H1 (cell line): ENCODE measurements around the gene COPS6. TPM values are rescaled to one million over a fixed set of nuclear protein-coding genes. Genes with fewer than 3 reads are reported as not detected.

Source experiments
- CTCF ChIA-PET: fragments of 300-600 bp; sonication (Branson Sonifier 250); formaldehyde crosslinking; loops from one replicate; lab custom pipeline; 2021; ENCODE audit not compliant: partially characterized antibody; lab: Charles Lee
- POLR2A ChIA-PET: fragments of 300-600 bp; sonication (Branson Sonifier 250); formaldehyde crosslinking; loops from one replicate; lab custom pipeline; 2021; ENCODE audit warnings: inconsistent platforms; ENCODE audit not compliant: partially characterized antibody; lab: Charles Lee
- DNase-seq, 2 experiments: peaks; one replicate each; pipeline versions ENCODE4 v3.0.0 to v3.0.0-alpha.2; 2010 to 2022; ENCODE audit warnings: low spot score in 2 of 2, low read depth in 1 of 2, mixed read lengths in 1 of 2
- FAIRE-seq: peaks from 2 replicates; lab custom pipeline; 2011; peaks lifted over from hg19 to GRCh38; lab: Jason Lieb, UNC
- H2AFZ ChIP-seq: 2 replicates; pipeline ENCODE4 v1.8.1; 2012; ENCODE audit warnings: low read length, inconsistent platforms
- H2AK5ac ChIP-seq: 2 replicates; pipeline ENCODE4 v1.6.1; 2013; ENCODE audit warnings: low read depth, low read length
- H2BK120ac ChIP-seq: replicated peaks from 2 replicates; pipeline ENCODE3; 2013; ENCODE audit warnings: low read depth, low read length, inconsistent platforms
- H2BK12ac ChIP-seq: 2 replicates; pipeline ENCODE4 v1.6.1; 2013; ENCODE audit warnings: low read depth, low read length
- H2BK15ac ChIP-seq: 2 replicates; pipeline ENCODE4 v1.6.1; 2013; ENCODE audit warnings: low read length
- H2BK20ac ChIP-seq: 2 replicates; pipeline ENCODE4 v1.6.1; 2013; ENCODE audit warnings: low read length
- H2BK5ac ChIP-seq: 2 replicates; pipeline ENCODE4 v1.6.1; 2013; ENCODE audit warnings: low read depth, low read length
- H3K14ac ChIP-seq: 2 replicates; pipeline ENCODE4 v1.6.1; 2013; ENCODE audit warnings: inconsistent platforms; ENCODE audit not compliant: insufficient read length
- H3K18ac ChIP-seq: 2 replicates; pipeline ENCODE4 v1.6.1; 2013; ENCODE audit warnings: low read length; ENCODE audit errors: extremely low read depth
- H3K23ac ChIP-seq: 2 replicates; pipeline ENCODE4 v1.6.1; 2013; ENCODE audit warnings: inconsistent platforms; ENCODE audit not compliant: insufficient read length
- H3K23me2 ChIP-seq: 2 replicates; pipeline ENCODE4 v1.6.1; 2013; ENCODE audit warnings: low read depth, low read length
- H3K27ac ChIP-seq: 2 replicates; pipeline ENCODE4 v1.6.1; 2011; ENCODE audit warnings: low read depth, low read length, inconsistent platforms
- H3K27me3 ChIP-seq, 4 experiments: replicated peaks in 1 of 4; 1 replicate in 1 of 4; 2 replicates in 3 of 4; pipeline versions ENCODE4 v1.6.1 to v1.8.1; 2011 to 2013; ENCODE audit warnings: low read length in 3 of 4, mild to moderate bottlenecking in 3 of 4, inconsistent platforms in 2 of 4, mixed read lengths in 2 of 4, moderate library complexity in 1 of 4; ENCODE audit not compliant: control insufficient read depth in 3 of 4, insufficient read depth in 3 of 4; ENCODE audit errors: extremely low read depth in 1 of 4
- H3K36me3 ChIP-seq, 4 experiments: 2 replicates each; pipeline versions ENCODE4 v1.6.1 to v1.8.1; 2011 to 2013; ENCODE audit warnings: mild to moderate bottlenecking in 4 of 4, low read length in 3 of 4, moderate library complexity in 2 of 4, control low read depth in 1 of 4, inconsistent platforms in 1 of 4; ENCODE audit not compliant: insufficient read depth in 4 of 4, control insufficient read depth in 2 of 4
- H3K4ac ChIP-seq: replicated peaks from 2 replicates; pipeline ENCODE3; 2013; ENCODE audit warnings: low read length, low read depth, mixed read lengths, inconsistent platforms; ENCODE audit not compliant: insufficient read length
- H3K4me1 ChIP-seq, 4 experiments: replicated peaks in 1 of 4; 1 replicate in 1 of 4; 2 replicates in 3 of 4; pipeline versions ENCODE4 v1.6.1 to v1.8.1; 2011 to 2013; ENCODE audit warnings: low read length in 3 of 4, inconsistent platforms in 2 of 4, mixed read lengths in 1 of 4; ENCODE audit not compliant: insufficient read depth in 4 of 4, control insufficient read depth in 3 of 4
- H3K4me2 ChIP-seq, 2 experiments: 2 replicates each; pipeline versions ENCODE4 v1.6.1 to v1.8.1; 2011 to 2013; ENCODE audit warnings: low read depth in 2 of 2, low read length in 2 of 2, control low read depth in 1 of 2, inconsistent platforms in 1 of 2, mild to moderate bottlenecking in 1 of 2; ENCODE audit not compliant: insufficient read depth in 1 of 2
- H3K4me3 ChIP-seq, 4 experiments: fragments of 200-600, 300-600 bp in 1 of 4; sonication (generic), shearing (Covaris generic), sonication (Bioruptor Twin) in 1 of 4; 2 replicates each; pipeline versions ENCODE4 v1.5.1 to v1.8.1; 2011 to 2016; ENCODE audit warnings: low read length in 4 of 4, low read depth in 3 of 4, control low read depth in 2 of 4, inconsistent platforms in 2 of 4, mild to moderate bottlenecking in 2 of 4, mixed read lengths in 1 of 4, moderate library complexity in 1 of 4; ENCODE audit not compliant: insufficient read depth in 2 of 4; ENCODE audit errors: extremely low read depth in 1 of 4
- H3K56ac ChIP-seq: replicated peaks from 2 replicates; pipeline ENCODE3; 2013; ENCODE audit warnings: low read depth, mild to moderate bottlenecking, mixed read lengths, low read length, inconsistent platforms; ENCODE audit not compliant: insufficient read length
- H3K79me1 ChIP-seq: 2 replicates; pipeline ENCODE4 v1.6.1; 2013; ENCODE audit warnings: low read depth, low read length, control low read depth
- H3K79me2 ChIP-seq, 2 experiments: 2 replicates each; pipeline versions ENCODE4 v1.6.1 to v1.8.1; 2012 to 2013; ENCODE audit warnings: low read length in 2 of 2, mild to moderate bottlenecking in 2 of 2, inconsistent platforms in 1 of 2; ENCODE audit not compliant: insufficient read depth in 2 of 2, control insufficient read depth in 1 of 2
- H3K9ac ChIP-seq, 4 experiments: replicated peaks in 1 of 4; 1 replicate in 1 of 4; 2 replicates in 3 of 4; pipeline versions ENCODE4 v1.6.1 to v1.8.1; 2011 to 2013; ENCODE audit warnings: low read depth in 3 of 4, low read length in 3 of 4, control low read depth in 2 of 4, mild to moderate bottlenecking in 2 of 4, moderate library complexity in 2 of 4, inconsistent platforms in 1 of 4; ENCODE audit errors: extremely low read depth in 1 of 4
- H3K9me3 ChIP-seq, 2 experiments: 2 replicates each; pipeline versions ENCODE4 v1.6.1 to v1.8.1; 2012 to 2013; ENCODE audit warnings: mild to moderate bottlenecking in 2 of 2, moderate library complexity in 2 of 2, control low read depth in 1 of 2, inconsistent platforms in 1 of 2, low read depth in 1 of 2, low read length in 1 of 2, mixed read lengths in 1 of 2; ENCODE audit not compliant: insufficient read depth in 2 of 2
- H4K20me1 ChIP-seq, 2 experiments: replicated peaks in 1 of 2; 2 replicates each; pipeline versions ENCODE3 to v1.8.1; 2011 to 2013; ENCODE audit warnings: inconsistent platforms in 2 of 2, low read length in 2 of 2, mild to moderate bottlenecking in 1 of 2; ENCODE audit not compliant: insufficient read depth in 2 of 2, control insufficient read depth in 1 of 2
- H4K5ac ChIP-seq: 2 replicates; pipeline ENCODE4 v1.6.1; 2013; ENCODE audit warnings: low read length, low read depth, mixed read lengths, inconsistent platforms; ENCODE audit not compliant: insufficient read length
- H4K8ac ChIP-seq: 2 replicates; pipeline ENCODE4 v1.8.0; 2013; ENCODE audit warnings: mild to moderate bottlenecking, moderate library complexity, low read length, inconsistent platforms; ENCODE audit not compliant: insufficient read depth; ENCODE audit errors: extremely low read depth
- H4K91ac ChIP-seq: replicated peaks from 2 replicates; pipeline ENCODE3; 2013; ENCODE audit warnings: low read length, mixed read lengths, inconsistent platforms; ENCODE audit not compliant: insufficient read length
- HDAC2 ChIP-seq, 2 experiments: fragments of 300-600 bp in 1 of 2; sonication (generic) in 1 of 2; IDR thresholded peaks; 2 replicates each; pipeline ENCODE4 v1.6.1; 2011 to 2012; ENCODE audit warnings: low read depth in 2 of 2, low read length in 2 of 2, mild to moderate bottlenecking in 2 of 2, moderate library complexity in 2 of 2, borderline replicate concordance in 1 of 2, inconsistent platforms in 1 of 2
- RAD21 ChIP-seq, 2 experiments: IDR thresholded peaks in 1 of 2; conservative IDR thresholded peaks in 1 of 2; 2 replicates each; pipeline ENCODE4 v1.6.1; 2011; ENCODE audit warnings: low read depth in 2 of 2, low read length in 2 of 2, improper control_type of control experiment in 1 of 2, inconsistent platforms in 1 of 2, mild to moderate bottlenecking in 1 of 2, moderate library complexity in 1 of 2
- SAP30 ChIP-seq: fragments of 300-600 bp; sonication (generic); IDR thresholded peaks from 2 replicates; pipeline ENCODE4 v1.7.1; 2012; ENCODE audit warnings: low read length, moderate library complexity, mild to moderate bottlenecking, inconsistent platforms; ENCODE audit not compliant: insufficient read depth, insufficient replicate concordance
- TAF1 ChIP-seq: IDR thresholded peaks from 2 replicates; pipeline ENCODE4 v1.6.1; 2011; ENCODE audit warnings: mild to moderate bottlenecking, low read depth, low read length
- TBP ChIP-seq: IDR thresholded peaks from 2 replicates; pipeline ENCODE4 v1.6.1; 2011; ENCODE audit warnings: low read depth, low read length, improper control_type of control experiment
- TEAD4 ChIP-seq: IDR thresholded peaks from 2 replicates; pipeline ENCODE4 v1.6.1; 2012; ENCODE audit warnings: low read depth, low read length, inconsistent platforms, mixed read lengths
- USF2 ChIP-seq: IDR thresholded peaks from 2 replicates; pipeline ENCODE4 v1.6.1; 2011; ENCODE audit warnings: low read length, improper control_type of control experiment
- WGBS, 2 experiments: shearing (Covaris generic) in 1 of 2; methylation state at CpG; one replicate each; pipeline versions ENCODE4 v1.1.6 to v1.1.7; 2013 to 2015; ENCODE audit warnings: low lambda C conversion rate in 2 of 2, mixed read lengths in 2 of 2, inconsistent platforms in 1 of 2, low coverage in 1 of 2, missing lambda C conversion rate in 1 of 2; ENCODE audit not compliant: insufficient replicate concordance in 2 of 2, insufficient coverage in 1 of 2, insufficient read length in 1 of 2; ENCODE audit errors: extremely low coverage in 1 of 2, missing lambda C conversion rate in 1 of 2; 5-methylcytosine and 5-hydroxymethylcytosine counted together
- polyA plus RNA-seq, 7 experiments: library from polyadenylated mRNA; depleted of rRNA in 3 of 7; stranded (reverse) in 5 of 7; unstranded in 2 of 7; fragments of >200 nt in 5 of 7; fragments of 200-250 nt in 2 of 7; gene quantifications; 1 replicate in 5 of 7; 2 replicates in 1 of 7; 4 replicates in 1 of 7; pipeline versions ENCODE4 v1.2.1 to v1.2.3, GENCODE V29; 2011 to 2013; ENCODE audit warnings: missing spikeins in 2 of 7, mixed read lengths in 2 of 7
- total RNA-seq: library from RNA; stranded (reverse); fragmentation: NEBNext Ultra II Directional; extraction: Animal tissue kit (Norgen Biotek cat#: 25700); gene quantifications from 2 replicates; pipeline ENCODE4 v1.2.1, GENCODE V29; 2021

COPS6 gene
- total and polyA plus RNA-seq, 2 of the 8 experiments (the other 6 are each of a cell fraction or from before 2014, with no cell fraction given): 127 to 225 TPM

GRCh38 chr7:100101016-100101862, 12.5 kb downstream of the COPS6 start, which contains the start of the genes AP4M1 and MCM7:
Gene AP4M1, plus strand, starts transcription at chr7:100101643. Its CDS starts 72 bp downstream, at chr7:100101715.
Gene MCM7, minus strand, starts transcription at chr7:100101397. Its CDS starts 103 bp downstream, at chr7:100101294.
- H4K20me1 ChIP-seq: peaks cover 8 to 13% of the 10 kb centered on the region in 2 experiments
- peak within 1 kb of the TSS; percentile 100 for H4K8ac ChIP-seq
- H2BK5ac ChIP-seq: peak within 1 kb of the TSS; percentile 97
- H3K23me2 ChIP-seq: no peaks in the 10 kb centered on the region; the same call in 1 of the 2 replicates
- H3K79me1 ChIP-seq: peaks cover 8% of the 10 kb centered on the region
- H3K4me1 ChIP-seq: peaks cover 0 to 8% (median 3%) of the 10 kb centered on the region in 4 experiments; a peak in 3 of 7 replicates
- DNase-seq: peak; percentile 94 to 98
- peak within 1 kb of the TSS; percentile 98 for H3K27ac ChIP-seq
- no peak within 1 kb of the TSS for H3K14ac ChIP-seq
- H3K79me2 ChIP-seq: peaks cover 9 to 49% of the 10 kb centered on the region in 2 experiments
- peak within 1 kb of the TSS; percentile 99 for H4K5ac ChIP-seq
- H3K4me2 ChIP-seq: peak within 1 kb of the TSS; percentile 77 to 85
- peak within 1 kb of the TSS; percentile 18; the same call in 1 of the 2 replicates for H2BK12ac ChIP-seq
- H2AK5ac ChIP-seq: peak within 1 kb of the TSS; percentile 66
- no peak within 1 kb of the TSS for H2BK20ac ChIP-seq
- H3K36me3 ChIP-seq: peaks cover 32 to 46% (median 34%) of the 10 kb centered on the region in 4 experiments
- POLR2A ChIA-PET: interaction anchor here (0.6 to 20.0 kb wide), 50 partner anchors 13 to 789 kb away, joined by 3 to 722 read pairs (median 4); partner anchors contain the start of genes AZGP1, BUD31, CNPY4 and COPS6
- H2AFZ ChIP-seq: no peak within 1 kb of the TSS
- peak within 1 kb of the TSS; percentile 98 to 100 (median 100) for H3K9ac ChIP-seq
- no peak within 1 kb of the TSS for H3K23ac ChIP-seq
- CTCF ChIA-PET: interaction anchor here (0.6 to 5.9 kb wide), 8 partner anchors 9 to 29 kb away, joined by 3 to 55 read pairs (median 5); partner anchors contain the start of gene MBLAC1
- H4K91ac ChIP-seq: peak within 1 kb of the TSS; percentile 99
- no peaks in the 10 kb centered on the region for H3K27me3 ChIP-seq
- no peak for FAIRE-seq
- 1% methylated on average over 61 of the region's 80 CpGs; no CpG with 5 or more reads in 1 of the 2 experiments for WGBS, 2 experiments
- no peak within 1 kb of the TSS for H2BK120ac ChIP-seq
- peak within 1 kb of the TSS; percentile 99 for H3K4ac ChIP-seq
- H3K9me3 ChIP-seq: no peaks in the 10 kb centered on the region
- peak within 1 kb of the TSS; percentile 92; the same call in 1 of the 2 replicates for H2BK15ac ChIP-seq
- peak within 1 kb of the TSS; percentile 91 for H3K56ac ChIP-seq
- peak within 1 kb of the TSS; percentile 76 to 97 (median 84) for H3K4me3 ChIP-seq
- H3K18ac ChIP-seq: peak within 1 kb of the TSS; percentile 99
- TF ChIP-seq TBP (peak; percentile 91), TAF1 (peak; percentile 86), TEAD4 (0 out of 2 replicates have a peak, but pooled peaks have one; percentile 8), SAP30 (no peak), RAD21 (IDR thresholded peaks at IDR 0.05 in 1 of 2, conservative IDR thresholded peaks at IDR 0.05 in 1 of 2; ENCODE audit: low read depth in 2 of 2, low read length in 2 of 2) (no peak), HDAC2 (IDR thresholded peaks at IDR 0.05; ENCODE audit: borderline replicate concordance in 1 of 2, low read depth in 2 of 2, low read length in 2 of 2) (no peak), USF2 (peak; percentile 97)
